ENCODE results near the gene MGRN1. TPM values are rescaled to one million over a fixed set of nuclear protein-coding genes. Genes with fewer than 3 reads are reported as not detected.

MGRN1 gene
- total and polyA plus RNA-seq, 4 donors, result 15.4 to 77.7 (median 42.9) TPM

DNA sequence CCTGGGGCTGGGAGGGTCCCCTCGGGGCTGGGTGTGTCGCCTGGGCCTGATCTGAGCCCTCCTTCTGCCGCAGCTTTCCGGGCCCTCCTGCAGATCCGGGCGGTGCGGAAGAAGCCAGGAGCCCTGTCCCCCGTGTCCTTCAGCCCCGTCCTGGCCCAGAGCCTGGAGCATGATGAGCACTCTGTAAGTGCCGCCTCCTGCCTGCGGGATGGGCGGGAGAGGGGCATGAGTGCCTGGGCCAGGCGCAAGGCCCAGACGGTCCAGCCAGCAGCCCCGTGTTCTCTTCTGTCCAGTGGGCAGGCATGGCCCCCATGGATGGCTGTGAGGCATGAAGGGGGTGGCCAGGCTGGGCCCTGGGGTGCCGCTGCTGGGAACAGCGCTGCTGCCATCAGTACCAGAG lies 52.8 kb downstream of the MGRN1 start:
- H3K27me3 ChIP-seq (ENCODE audit: control insufficient read depth in 1 of 2, insufficient read depth in 2 of 2, low read length in 1 of 2), result no peaks in the 10 kb centered on the region
- 90% methylated on average over 17 of the region's 17 CpGs for WGBS, 2 donors
- intact Hi-C loops (cut with DNase I), result no loop called here
- H3K9me3 ChIP-seq (ENCODE audit: control insufficient read depth, low read length), result no peaks in the 10 kb centered on the region
- peaks cover 0 to 2% of the 10 kb centered on the region in 2 donors for H3K36me3 ChIP-seq (ENCODE audit: control insufficient read depth in 1 of 2, insufficient read depth in 2 of 2, low read length in 1 of 2)
- H3K27ac ChIP-seq (ENCODE audit: low read depth in 1 of 2, low read length in 2 of 2), result no peak overlapping the region
- DNase-seq, result no peak
- H3K4me1 ChIP-seq (ENCODE audit: control insufficient read depth in 1 of 2, insufficient read depth in 2 of 2, low read length in 2 of 2), result no peaks in the 10 kb centered on the region
- no peak overlapping the region for H3K4me3 ChIP-seq (ENCODE audit: low read length in 2 of 2)
- ATAC-seq (ENCODE audit: low FRiP score), result no peak

DNA sequence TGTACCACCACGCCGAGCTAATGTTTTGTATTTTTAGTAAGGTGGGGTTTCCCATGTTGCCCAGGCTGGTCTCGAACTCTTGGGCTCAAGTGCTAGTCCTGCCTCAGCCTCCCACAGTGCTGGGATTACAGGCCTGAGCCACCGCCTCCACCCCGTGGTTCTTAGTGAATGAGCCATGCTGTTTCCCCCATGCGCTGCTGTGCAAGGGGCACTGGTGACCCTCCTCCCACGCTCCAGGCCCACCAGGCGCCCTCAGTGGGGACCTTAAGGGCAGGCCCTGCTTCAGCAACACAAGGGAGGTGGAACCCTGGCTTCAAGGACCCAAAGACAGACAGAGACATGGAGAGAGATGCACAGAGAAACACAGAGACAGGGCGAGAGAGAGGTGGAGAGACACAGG lies 53.4 kb downstream of the MGRN1 start:
- DNase-seq (no peak), ATAC-seq (ENCODE audit: low FRiP score) (no peak)
- 93 to 95% methylated on average over 9 of the region's 9 CpGs for WGBS, 2 donors
- intact Hi-C loops (cut with DNase I), result no loop called here
- no peaks in the 10 kb centered on the region for H3K27me3 ChIP-seq (ENCODE audit: control insufficient read depth in 1 of 2, insufficient read depth in 2 of 2, low read length in 1 of 2)
- peaks cover 0 to 2% of the 10 kb centered on the region in 2 donors for H3K36me3 ChIP-seq (ENCODE audit: control insufficient read depth in 1 of 2, insufficient read depth in 2 of 2, low read length in 1 of 2)
- no peaks in the 10 kb centered on the region for H3K9me3 ChIP-seq (ENCODE audit: control insufficient read depth, low read length)
- H3K27ac ChIP-seq (ENCODE audit: low read depth in 1 of 2, low read length in 2 of 2), result no peak overlapping the region
- no peaks in the 10 kb centered on the region for H3K4me1 ChIP-seq (ENCODE audit: control insufficient read depth in 1 of 2, insufficient read depth in 2 of 2, low read length in 2 of 2)
- no peak overlapping the region for H3K4me3 ChIP-seq (ENCODE audit: low read length in 2 of 2)

DNA sequence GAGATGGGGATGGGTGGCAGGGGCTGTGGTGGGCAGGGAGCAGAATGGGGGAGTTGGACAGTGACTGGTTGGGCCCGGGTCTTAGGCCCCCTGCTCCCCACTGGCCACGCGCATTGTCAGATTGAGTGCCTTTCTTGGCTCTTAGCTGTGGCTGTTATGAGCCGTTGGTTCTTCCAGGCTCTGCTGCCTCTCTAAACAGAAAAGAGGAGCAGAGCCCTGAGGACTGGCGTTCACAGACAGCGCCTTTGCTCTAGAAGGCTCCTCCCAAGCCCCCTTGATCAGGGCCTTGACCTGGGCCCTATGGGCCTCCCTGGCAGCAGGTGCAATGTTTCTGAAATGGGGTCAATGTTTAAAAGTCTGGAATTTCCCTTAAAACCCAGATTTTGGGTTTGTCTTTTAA lies 54.0 kb downstream of the MGRN1 start:
- no peaks in the 10 kb centered on the region for H3K9me3 ChIP-seq (ENCODE audit: control insufficient read depth, low read length)
- no peak overlapping the region for H3K4me3 ChIP-seq (ENCODE audit: low read length in 2 of 2)
- no peak for DNase-seq
- 85 to 87% methylated on average over 6 of the region's 6 CpGs for WGBS, 2 donors
- intact Hi-C loops (cut with DNase I), result no loop called here
- no peaks in the 10 kb centered on the region for H3K4me1 ChIP-seq (ENCODE audit: control insufficient read depth in 1 of 2, insufficient read depth in 2 of 2, low read length in 2 of 2)
- H3K27me3 ChIP-seq (ENCODE audit: control insufficient read depth in 1 of 2, insufficient read depth in 2 of 2, low read length in 1 of 2), result no peaks in the 10 kb centered on the region
- peaks cover 0 to 2% of the 10 kb centered on the region in 2 donors for H3K36me3 ChIP-seq (ENCODE audit: control insufficient read depth in 1 of 2, insufficient read depth in 2 of 2, low read length in 1 of 2)
- no peak overlapping the region for H3K27ac ChIP-seq (ENCODE audit: low read depth in 1 of 2, low read length in 2 of 2)
- ATAC-seq (ENCODE audit: low FRiP score), result no peak

DNA sequence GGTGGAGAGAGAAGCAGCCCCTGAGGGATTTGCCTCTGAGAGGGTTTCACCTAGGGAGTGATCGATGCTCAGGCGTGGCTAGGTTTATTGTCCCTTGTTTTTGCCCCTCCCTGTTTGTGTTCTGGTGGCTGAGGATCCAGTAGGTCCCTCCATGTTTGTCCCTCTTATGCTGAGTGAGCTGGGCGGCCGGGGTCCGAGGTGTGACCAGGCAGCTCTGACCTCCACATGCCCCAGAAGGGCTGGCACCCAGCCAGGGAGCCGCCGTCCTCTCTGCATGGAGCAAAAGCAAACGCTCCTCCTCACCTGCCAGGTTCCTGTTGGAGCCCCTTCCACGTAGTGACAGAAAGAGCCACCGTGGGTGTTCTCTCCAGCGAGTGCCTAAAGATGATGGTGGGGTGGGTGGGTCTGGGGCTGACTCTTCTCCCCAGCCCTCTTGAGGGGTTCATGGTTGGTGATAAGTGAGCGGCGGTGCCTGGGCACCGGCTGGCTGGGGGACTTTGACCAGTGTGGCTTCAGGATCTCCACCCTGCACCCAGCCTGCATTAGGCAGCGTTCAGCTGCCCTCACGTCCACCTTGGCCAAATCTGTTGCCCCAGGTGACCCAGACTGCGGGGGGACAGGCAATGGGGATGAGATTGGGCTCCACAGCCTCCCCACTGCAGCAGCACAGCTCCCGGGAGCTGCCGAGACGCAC lies 54.7 kb downstream of the MGRN1 start:
- intact Hi-C loops (cut with DNase I), result no loop called here
- Histone ChIP-seq H3K9me3 (ENCODE audit: control insufficient read depth, low read length) (no peaks in the 10 kb centered on the region), H3K27me3 (ENCODE audit: control insufficient read depth in 1 of 2, insufficient read depth in 2 of 2, low read length in 1 of 2) (no peaks in the 10 kb centered on the region), H3K27ac (ENCODE audit: low read depth in 1 of 2, low read length in 2 of 2) (no peak overlapping the region), H3K36me3 (ENCODE audit: control insufficient read depth in 1 of 2, insufficient read depth in 2 of 2, low read length in 1 of 2) (peaks cover 0 to 4% of the 10 kb centered on the region in 2 donors), H3K4me3 (ENCODE audit: low read length in 2 of 2) (no peak overlapping the region), H3K4me1 (ENCODE audit: control insufficient read depth in 1 of 2, insufficient read depth in 2 of 2, low read length in 2 of 2) (no peaks in the 10 kb centered on the region)
- 79 to 80% methylated on average over 20 of the region's 20 CpGs for WGBS, 2 donors
- peak in 1 of 2 donors; percentile 80 for DNase-seq
- no peak for ATAC-seq (ENCODE audit: low FRiP score)

DNA sequence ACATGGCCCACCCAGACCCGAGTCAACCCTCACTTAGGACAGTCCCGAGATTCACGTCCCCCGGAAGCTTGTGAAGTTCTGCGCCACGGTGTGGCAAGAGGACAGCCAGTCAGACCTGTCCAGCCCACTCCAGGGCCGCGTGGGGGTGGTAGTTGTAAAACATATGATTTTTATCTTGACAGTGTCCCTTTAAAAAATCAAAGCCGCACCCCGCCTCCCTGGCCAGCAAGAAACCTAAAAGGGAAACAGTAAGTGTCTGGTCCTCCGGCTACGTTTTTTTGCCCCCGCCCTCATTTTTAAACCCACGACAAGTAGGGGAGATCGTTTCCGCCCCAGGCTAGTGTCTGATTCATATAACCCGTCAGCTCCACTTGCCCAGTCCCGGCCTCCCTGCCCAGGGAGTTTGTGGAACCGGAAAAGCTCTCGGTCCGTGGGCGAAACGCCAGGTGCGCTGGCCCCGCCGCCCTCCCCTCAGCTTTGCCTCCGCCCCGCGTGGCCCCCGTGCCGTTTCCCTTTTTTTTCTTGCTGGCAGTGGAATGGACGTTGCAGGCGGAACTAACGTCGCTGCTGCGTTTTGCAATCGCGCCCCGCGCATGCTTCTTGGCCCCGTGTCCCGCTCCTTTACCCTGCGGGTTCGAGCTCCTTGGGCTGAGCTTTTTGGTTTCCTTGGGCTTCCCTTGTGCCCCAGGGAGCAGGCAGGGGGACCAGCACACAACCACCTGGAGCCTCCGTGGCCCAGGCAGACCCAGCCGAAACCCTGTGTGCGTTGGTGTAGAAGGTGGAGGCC lies 55.4 kb downstream of the MGRN1 start:
- ATAC-seq (ENCODE audit: low FRiP score) (peak; percentile 47), DNase-seq (peak; percentile 86 to 90)
- Histone ChIP-seq H3K36me3 (ENCODE audit: control insufficient read depth in 1 of 2, insufficient read depth in 2 of 2, low read length in 1 of 2) (peaks cover 0 to 4% of the 10 kb centered on the region in 2 donors), H3K27me3 (ENCODE audit: control insufficient read depth in 1 of 2, insufficient read depth in 2 of 2, low read length in 1 of 2) (no peaks in the 10 kb centered on the region), H3K9me3 (ENCODE audit: control insufficient read depth, low read length) (no peaks in the 10 kb centered on the region), H3K27ac (ENCODE audit: low read depth in 1 of 2, low read length in 2 of 2) (no peak overlapping the region), H3K4me1 (ENCODE audit: control insufficient read depth in 1 of 2, insufficient read depth in 2 of 2, low read length in 2 of 2) (no peaks in the 10 kb centered on the region), H3K4me3 (ENCODE audit: low read length in 2 of 2) (no peak overlapping the region)
- 83 to 86% methylated on average over 47 of the region's 47 CpGs for WGBS, 2 donors
- intact Hi-C loops (cut with DNase I), result no loop called here

DNA sequence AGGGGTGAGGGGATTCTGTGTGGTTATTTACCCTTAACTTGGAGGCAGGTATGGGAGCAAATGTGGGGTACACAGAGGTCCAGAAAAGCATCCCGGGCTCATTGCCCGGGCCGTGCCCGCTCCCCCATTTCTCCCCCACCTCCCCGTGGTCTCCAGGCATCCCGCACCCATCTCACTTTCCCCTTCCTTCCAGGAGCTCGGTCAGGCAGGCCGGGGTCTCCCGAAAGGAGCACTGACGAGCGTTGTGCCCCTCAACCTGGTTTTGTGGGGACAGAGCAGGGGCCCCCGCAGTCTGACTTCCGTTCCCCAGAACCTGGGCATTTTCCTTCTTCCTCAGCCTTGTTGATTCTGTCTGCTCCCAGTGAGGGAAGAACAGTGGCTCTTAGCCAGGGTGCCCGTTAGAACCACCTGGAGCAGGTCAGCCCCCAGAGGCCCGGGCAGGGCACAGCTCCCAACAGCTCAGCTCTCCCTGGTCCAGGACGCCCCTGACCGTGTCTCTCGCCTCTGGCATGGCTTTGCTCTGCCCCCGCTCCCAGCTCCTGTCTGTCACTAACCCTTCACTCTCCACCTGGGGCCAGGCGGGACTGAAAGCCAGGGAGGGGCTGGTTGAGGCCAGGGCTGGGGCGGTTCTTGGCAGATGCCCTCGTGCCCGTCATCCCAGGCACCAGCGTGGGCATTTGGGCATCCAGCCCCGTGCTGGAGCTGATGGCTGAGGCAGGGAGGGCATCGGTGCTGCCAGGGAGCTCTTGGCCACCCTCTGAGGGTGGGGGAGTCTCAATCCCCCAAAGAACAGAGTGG lies 56.2 kb downstream of the MGRN1 start:
- WGBS, 2 donors, result 62 to 63% methylated on average over 26 of the region's 26 CpGs
- no peaks in the 10 kb centered on the region for H3K9me3 ChIP-seq (ENCODE audit: control insufficient read depth, low read length)
- no peak overlapping the region for H3K4me3 ChIP-seq (ENCODE audit: low read length in 2 of 2)
- ATAC-seq (ENCODE audit: low FRiP score), result no peak
- DNase-seq, result no peak
- H3K27me3 ChIP-seq (ENCODE audit: control insufficient read depth in 1 of 2, insufficient read depth in 2 of 2, low read length in 1 of 2), result no peaks in the 10 kb centered on the region
- H3K4me1 ChIP-seq (ENCODE audit: control insufficient read depth in 1 of 2, insufficient read depth in 2 of 2, low read length in 2 of 2), result no peaks in the 10 kb centered on the region
- intact Hi-C loops (cut with DNase I), result no loop called here
- H3K27ac ChIP-seq (ENCODE audit: low read depth in 1 of 2, low read length in 2 of 2), result no peak overlapping the region
- peaks cover 0 to 4% of the 10 kb centered on the region in 2 donors for H3K36me3 ChIP-seq (ENCODE audit: control insufficient read depth in 1 of 2, insufficient read depth in 2 of 2, low read length in 1 of 2)

DNA sequence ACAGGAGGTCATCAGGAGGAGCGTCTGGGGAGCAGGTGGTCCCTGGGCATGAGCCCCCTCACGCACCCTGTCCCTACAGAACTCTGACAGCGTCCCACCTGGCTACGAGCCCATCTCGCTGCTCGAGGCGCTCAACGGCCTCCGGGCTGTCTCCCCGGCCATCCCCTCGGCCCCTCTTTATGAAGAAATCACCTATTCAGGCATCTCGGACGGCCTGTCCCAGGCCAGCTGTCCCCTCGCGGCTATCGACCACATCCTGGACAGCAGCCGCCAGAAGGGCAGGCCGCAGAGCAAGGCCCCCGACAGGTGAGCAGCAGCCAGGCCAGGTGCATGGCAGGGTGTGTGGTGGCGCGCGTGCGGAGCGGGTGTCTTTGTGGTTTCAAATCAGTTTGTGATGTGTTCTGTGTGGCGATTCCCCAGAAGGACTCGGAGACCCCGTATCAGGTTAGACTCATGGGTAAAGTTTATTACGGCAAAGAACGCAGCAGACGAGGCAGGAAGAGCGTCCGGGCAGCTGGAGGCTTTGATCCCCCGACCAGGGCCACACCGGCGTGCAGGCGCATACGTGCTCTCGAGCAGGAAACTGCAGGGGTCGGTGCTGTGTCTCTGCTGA lies 57.0 kb downstream of the MGRN1 start:
- peaks cover 0 to 4% of the 10 kb centered on the region in 2 donors for H3K36me3 ChIP-seq (ENCODE audit: control insufficient read depth in 1 of 2, insufficient read depth in 2 of 2, low read length in 1 of 2)
- H3K27ac ChIP-seq (ENCODE audit: low read depth in 1 of 2, low read length in 2 of 2), result no peak overlapping the region

DNA sequence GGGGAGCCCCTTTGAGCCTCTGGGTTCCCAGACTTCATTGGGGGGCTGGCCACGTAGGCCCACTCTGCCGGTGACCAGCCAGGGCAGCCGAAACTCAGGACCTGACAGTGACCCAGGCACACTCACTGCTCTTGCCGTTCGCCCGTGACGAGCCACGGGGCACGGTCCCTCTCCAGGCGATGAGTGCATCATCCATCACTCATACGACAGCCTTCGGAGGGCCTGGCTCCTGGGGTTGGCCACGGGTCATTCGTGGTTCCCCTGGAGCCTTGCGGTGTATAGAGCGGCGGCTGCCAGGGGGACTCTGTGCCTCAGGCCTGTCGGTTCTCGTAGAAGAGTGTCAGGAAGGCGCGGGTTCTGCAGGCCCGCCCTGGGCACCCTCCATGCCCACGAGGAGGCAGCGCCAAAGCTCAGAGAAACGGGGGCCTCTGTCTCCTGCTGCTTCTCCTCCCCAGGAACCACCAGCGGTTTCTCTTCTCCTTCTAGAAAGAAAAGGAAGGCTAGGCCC lies 57.5 kb downstream of the MGRN1 start:
- 73 to 75% methylated on average over 26 of the region's 26 CpGs for WGBS, 2 donors
- DNase-seq (no peak), ATAC-seq (ENCODE audit: low FRiP score) (no peak)
- no peaks in the 10 kb centered on the region for H3K4me1 ChIP-seq (ENCODE audit: control insufficient read depth in 1 of 2, insufficient read depth in 2 of 2, low read length in 2 of 2)
- H3K9me3 ChIP-seq (ENCODE audit: control insufficient read depth, low read length), result no peaks in the 10 kb centered on the region
- peaks cover 0 to 4% of the 10 kb centered on the region in 2 donors for H3K36me3 ChIP-seq (ENCODE audit: control insufficient read depth in 1 of 2, insufficient read depth in 2 of 2, low read length in 1 of 2)
- no peak overlapping the region for H3K4me3 ChIP-seq (ENCODE audit: low read length in 2 of 2)
- no peaks in the 10 kb centered on the region for H3K27me3 ChIP-seq (ENCODE audit: control insufficient read depth in 1 of 2, insufficient read depth in 2 of 2, low read length in 1 of 2)
- H3K27ac ChIP-seq (ENCODE audit: low read depth in 1 of 2, low read length in 2 of 2), result no peak overlapping the region
- intact Hi-C loops (cut with DNase I), result no loop called here

More for the DNA sequence above, 57.0 kb downstream of the MGRN1 start:
- whole genome bisulfite sequencing, 2 donors, result 78 to 83% methylated on average over 39 of the region's 39 CpGs
- Histone ChIP-seq H3K27me3 (ENCODE audit: control insufficient read depth in 1 of 2, insufficient read depth in 2 of 2, low read length in 1 of 2) (no peaks in the 10 kb centered on the region), H3K9me3 (ENCODE audit: control insufficient read depth, low read length) (no peaks in the 10 kb centered on the region), H3K4me3 (ENCODE audit: low read length in 2 of 2) (no peak overlapping the region), H3K4me1 (ENCODE audit: control insufficient read depth in 1 of 2, insufficient read depth in 2 of 2, low read length in 2 of 2) (no peaks in the 10 kb centered on the region)
- DNase-seq (no peak), ATAC-seq (ENCODE audit: low FRiP score) (no peak)
- intact Hi-C loops (cut with DNase I), result no loop called here
